Ramos (cell line): ENCODE measurements around the gene TMEM40.
"Not testable (repeated sequence)": the region's sequence is repeated elsewhere in the genome, so short reads cannot be mapped to it uniquely, and the experiment has no call there.

Experiments used
- in situ Hi-C: fragments of 300-500 bp; cut with MboI; formaldehyde crosslinking; loops from one replicate; pipeline ENCODE4 v1.14.3; 2022; ENCODE audit warnings: low sequenced_read_pairs; ENCODE audit not compliant: unreplicated experiment

The TMEM40 gene

GRCh38 chr3:12777171-12777570 is 18.1 kb upstream of the TMEM40 start:
- in situ Hi-C loops, result no loop called here

- in situ Hi-C loops, result not testable (repeated sequence)
These were observed 16.9 kb upstream of the TMEM40 start for GRCh38 chr3:12775970-12776369.

- in situ Hi-C loops, result no loop called here
These were observed 16.2 kb upstream of the TMEM40 start for GRCh38 chr3:12775226-12775625.

GRCh38 chr3:12774619-12775018 is 15.6 kb upstream of the TMEM40 start:
- in situ Hi-C loops, result no loop called here

GRCh38 chr3:12773710-12774086 is 14.6 kb upstream of the TMEM40 start:
- in situ Hi-C loops, result no loop called here

GRCh38 chr3:12773030-12773709 is 14.1 kb upstream of the TMEM40 start:
- in situ Hi-C loops, result no loop called here

GRCh38 chr3:12772462-12772861 is 13.4 kb upstream of the TMEM40 start:
- in situ Hi-C loops, result no loop called here

GRCh38 chr3:12771236-12771635 is 12.2 kb upstream of the TMEM40 start:
- in situ Hi-C loops, result no loop called here

GRCh38 chr3:12769761-12770160 is 10.7 kb upstream of the TMEM40 start:
- in situ Hi-C loops, result no loop called here

GRCh38 chr3:12768579-12769527 is 9.8 kb upstream of the TMEM40 start:
- in situ Hi-C loops, result no loop called here

GRCh38 chr3:12766541-12766940 is 7.5 kb upstream of the TMEM40 start:
- in situ Hi-C loops, result no loop called here

- in situ Hi-C loops, result no loop called here
These were observed 5.2 kb upstream of the TMEM40 start for GRCh38 chr3:12764171-12764776.

- in situ Hi-C loops, result no loop called here
These were observed 870 bp upstream of the TMEM40 start for GRCh38 chr3:12759693-12760565.

GRCh38 chr3:12758025-12758781 is 856 bp downstream of the TMEM40 start:
- in situ Hi-C loops, result no loop called here

GRCh38 chr3:12756635-12757034 is 2.4 kb downstream of the TMEM40 start:
- in situ Hi-C loops, result no loop called here

- in situ Hi-C loops, result no loop called here
These were observed 2.9 kb downstream of the TMEM40 start for GRCh38 chr3:12756175-12756574.

GRCh38 chr3:12755754-12756153 is 3.3 kb downstream of the TMEM40 start:
- in situ Hi-C loops, result no loop called here

GRCh38 chr3:12754313-12754712 is 4.7 kb downstream of the TMEM40 start:
- in situ Hi-C loops, result no loop called here

GRCh38 chr3:12753275-12754028 is 5.6 kb downstream of the TMEM40 start:
- in situ Hi-C loops, result no loop called here
